PC-9 (cell line): ENCODE measurements around the gene CDH12.
"Not testable (repeated sequence)": the region's sequence is repeated elsewhere in the genome, so short reads cannot be mapped to it uniquely, and the experiment has no call there.

Experiments
- EZH2 ChIP-seq: fragments of 200-600 bp; sonication (generic); IDR thresholded peaks from 2 replicates; pipeline ENCODE4 v1.8.0; 2017; ENCODE audit warnings: antibody characterized with exemption, low read depth
- TF ChIP-seq, protein P1 (sequence below): fragments of 200-600 bp; sonication (generic); conservative IDR thresholded peaks from 2 replicates; pipeline ENCODE4 v1.6.1; 2017; ENCODE audit warnings: mixed run types, antibody characterized with exemption, mild to moderate bottlenecking, moderate library complexity

GRCh38 chr5:22169226-22169625 lies 683.9 kb downstream of the CDH12 start:
- not testable (repeated sequence) for TF ChIP-seq EZH2
- TF ChIP-seq, protein P1, sequence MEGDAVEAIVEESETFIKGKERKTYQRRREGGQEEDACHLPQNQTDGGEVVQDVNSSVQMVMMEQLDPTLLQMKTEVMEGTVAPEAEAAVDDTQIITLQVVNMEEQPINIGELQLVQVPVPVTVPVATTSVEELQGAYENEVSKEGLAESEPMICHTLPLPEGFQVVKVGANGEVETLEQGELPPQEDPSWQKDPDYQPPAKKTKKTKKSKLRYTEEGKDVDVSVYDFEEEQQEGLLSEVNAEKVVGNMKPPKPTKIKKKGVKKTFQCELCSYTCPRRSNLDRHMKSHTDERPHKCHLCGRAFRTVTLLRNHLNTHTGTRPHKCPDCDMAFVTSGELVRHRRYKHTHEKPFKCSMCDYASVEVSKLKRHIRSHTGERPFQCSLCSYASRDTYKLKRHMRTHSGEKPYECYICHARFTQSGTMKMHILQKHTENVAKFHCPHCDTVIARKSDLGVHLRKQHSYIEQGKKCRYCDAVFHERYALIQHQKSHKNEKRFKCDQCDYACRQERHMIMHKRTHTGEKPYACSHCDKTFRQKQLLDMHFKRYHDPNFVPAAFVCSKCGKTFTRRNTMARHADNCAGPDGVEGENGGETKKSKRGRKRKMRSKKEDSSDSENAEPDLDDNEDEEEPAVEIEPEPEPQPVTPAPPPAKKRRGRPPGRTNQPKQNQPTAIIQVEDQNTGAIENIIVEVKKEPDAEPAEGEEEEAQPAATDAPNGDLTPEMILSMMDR, result not testable (repeated sequence)
